GM18907 (cell line): ENCODE results near the gene HOMER1.

ENCODE experiments used
- ATAC-seq: cut with Tn5 transposase; IDR thresholded peaks from one replicate; pipeline ENCODE4 v1.9.1; 2021; ENCODE audit warnings: mild to moderate bottlenecking, moderate library complexity; ENCODE audit not compliant: unreplicated experiment

The HOMER1 gene

DNA sequence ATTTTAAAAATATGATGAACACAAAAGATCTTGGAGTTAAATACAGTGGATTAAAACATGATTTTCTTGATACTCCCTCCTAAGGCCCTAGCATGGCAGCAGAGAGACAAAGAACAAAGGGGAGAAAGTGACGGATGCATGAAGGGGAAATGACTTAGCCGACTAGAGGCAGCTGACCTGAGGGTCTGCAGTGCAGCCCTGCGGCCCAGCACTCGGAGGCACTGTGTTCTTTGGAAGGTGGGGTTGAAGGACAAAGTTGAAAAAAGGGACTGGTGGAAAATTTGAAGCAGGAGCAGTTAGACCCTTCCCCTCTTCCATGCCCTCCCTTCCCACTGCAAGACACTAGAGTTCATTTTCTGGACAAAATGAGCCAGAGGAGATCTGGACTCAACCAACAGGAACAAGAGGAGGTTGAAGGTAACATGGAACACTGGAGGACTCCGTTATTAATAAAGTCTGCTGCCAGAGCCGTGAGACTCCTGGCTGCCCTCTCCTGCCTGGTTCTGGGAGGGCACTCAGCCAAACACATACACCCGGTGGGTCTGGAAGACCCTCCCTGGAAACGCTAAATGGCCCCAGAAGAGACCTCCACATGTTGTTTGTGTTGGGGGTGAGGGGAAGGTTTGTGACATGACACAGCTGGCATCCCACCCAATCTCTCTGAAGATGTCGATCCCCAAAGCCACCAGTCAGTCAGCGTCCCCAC, 179.9 kb downstream of the HOMER1 start:
- no peak for ATAC-seq

DNA sequence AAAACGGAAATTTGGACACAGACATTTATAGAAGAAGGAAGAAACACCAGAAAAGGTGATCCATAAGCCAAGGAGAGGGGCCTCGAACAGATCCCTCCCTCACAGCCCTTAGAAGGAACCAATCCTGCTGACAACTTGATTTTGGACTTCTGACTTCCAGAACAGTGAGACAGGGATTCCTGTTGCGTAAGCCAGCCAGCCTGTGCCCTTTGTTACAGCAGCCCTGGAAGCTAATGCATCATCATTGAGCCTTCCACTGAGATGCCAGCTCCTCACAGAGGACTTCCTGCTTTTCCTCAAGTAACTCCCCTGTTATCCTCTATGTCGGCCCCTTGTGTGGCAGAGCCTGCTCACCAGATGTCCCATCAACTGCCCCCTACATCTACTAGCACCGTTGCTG, 183.9 kb downstream of the HOMER1 start:
- ATAC-seq, result no peak

- ATAC-seq, result no peak
Measured at GRCh38 chr5:79329453-79329852, 184.5 kb downstream of the HOMER1 start.
